Natural killer cell (primary cell): Measurements from ENCODE around the gene LBHD2. TPM values are rescaled to one million over a fixed set of nuclear protein-coding genes. Genes with fewer than 3 reads are reported as not detected.

ENCODE experiments used
- ATAC-seq, 3 donors: fragments of 150-1000 bp in 2 of 3; fragments of 200-7000 bp in 1 of 3; cut with Tn5 transposase; 1 replicate in 1 of 3; 2 replicates in 2 of 3; pipeline ENCODE4 v1.10.0; 2021; ENCODE audit warnings: mild to moderate bottlenecking in 2 of 3, moderate library complexity in 2 of 3
- DNase-seq, 2 donors: peaks; one replicate each; pipeline versions ENCODE4 v3.0.0 to v3.0.0-alpha.2; 2013 to 2021; ENCODE audit warnings: mixed read lengths in 1 of 2
- H3K27ac ChIP-seq: one replicate; pipeline ENCODE4 v1.5.1; 2013; ENCODE audit warnings: mild to moderate bottlenecking, low read length
- H3K27me3 ChIP-seq: one replicate; pipeline ENCODE4 v1.6.1; 2013; ENCODE audit warnings: low read length; ENCODE audit not compliant: control insufficient read depth, insufficient read depth
- H3K36me3 ChIP-seq: one replicate; pipeline ENCODE4 v1.6.1; 2013; ENCODE audit warnings: low read length; ENCODE audit not compliant: control insufficient read depth, insufficient read depth
- H3K4me1 ChIP-seq: one replicate; pipeline ENCODE4 v1.6.1; 2013; ENCODE audit warnings: low read length; ENCODE audit not compliant: control insufficient read depth, insufficient read depth
- H3K4me3 ChIP-seq: one replicate; pipeline ENCODE4 v1.5.1; 2013; ENCODE audit warnings: low read length
- H3K9me3 ChIP-seq: one replicate; pipeline ENCODE4 v1.6.1; 2013; ENCODE audit warnings: low read length; ENCODE audit not compliant: control insufficient read depth, insufficient read depth
- H3K27ac Mint-ChIP-seq, 2 donors: one replicate each; pipeline ENCODE4 v1.8.0; 2022; ENCODE audit warnings: mild to moderate bottlenecking in 2 of 2, mixed read lengths in 2 of 2, moderate library complexity in 1 of 2
- H3K27me3 Mint-ChIP-seq, 2 donors: one replicate each; pipeline ENCODE4 v1.8.0; 2022; ENCODE audit warnings: low read depth in 2 of 2, mixed read lengths in 2 of 2
- H3K36me3 Mint-ChIP-seq: one replicate; pipeline ENCODE4 v1.8.0; 2022; ENCODE audit warnings: mixed read lengths
- H3K4me1 Mint-ChIP-seq, 2 donors: one replicate each; pipeline ENCODE4 v1.8.0; 2022; ENCODE audit warnings: mixed read lengths in 2 of 2
- H3K4me3 Mint-ChIP-seq: one replicate; pipeline ENCODE4 v1.8.0; 2022; ENCODE audit warnings: mild to moderate bottlenecking, moderate library complexity, mixed read lengths
- H3K9me3 Mint-ChIP-seq, 2 donors: one replicate each; pipeline ENCODE4 v1.8.0; 2022; ENCODE audit warnings: mixed read lengths in 2 of 2
- CTCF ChIP-seq: fragments of 200-600 bp; IDR thresholded peaks from one replicate; pipeline ENCODE4 v1.8.0; 2022; ENCODE audit warnings: antibody characterized with exemption
- WGBS: methylation state at CpG from one replicate; pipeline ENCODE4 v1.1.7; 2013; ENCODE audit warnings: missing lambda C conversion rate; ENCODE audit not compliant: insufficient coverage; 5-methylcytosine and 5-hydroxymethylcytosine counted together
- intact Hi-C: fragments of 100-400 bp; cut with micrococcal nuclease; formaldehyde crosslinking; loops from one replicate; pipeline ENCODE4 v1.14.2; 2022
- total RNA-seq, 4 donors: library from RNA; stranded (reverse); fragments of 120-200 nt in 1 of 4; gene quantifications; one replicate each; pipeline versions ENCODE4 v1.2.3 to v1.2.4, GENCODE V29; 2013 to 2022

LBHD2 gene
- total RNA-seq, 3 donors from 2014 or later (not counting 1 experiment from before 2014, with no cell fraction given): not detected

- H3K4me1 ChIP-seq: peaks cover 19% of the 10 kb centered on the region
Measured at GRCh38 chr14:103111232-103111868, 27.3 kb downstream of the LBHD2 start.

GRCh38 chr14:103112400-103113243, 28.6 kb downstream of the LBHD2 start:
- H3K9me3 Mint-ChIP-seq: no peaks in the 10 kb centered on the region
- H3K27me3 ChIP-seq: no peaks in the 10 kb centered on the region
- ATAC-seq: no peak

More at GRCh38 chr14:103111232-103111868, 27.3 kb downstream of the LBHD2 start:
- no peaks in the 10 kb centered on the region for H3K9me3 ChIP-seq
- no peak overlapping the region for H3K27ac ChIP-seq
- ATAC-seq: peak in 1 of 3 donors; percentile 41
- Mint-ChIP-seq H3K36me3 (no peaks in the 10 kb centered on the region), H3K4me3 (no peak overlapping the region), H3K4me1 (peaks cover 5 to 6% of the 10 kb centered on the region in 2 donors), H3K27me3 (no peaks in the 10 kb centered on the region), H3K9me3 (no peaks in the 10 kb centered on the region), H3K27ac (no peak overlapping the region)
- DNase-seq: no peak
- intact Hi-C loops: no loop called here
- H3K36me3 ChIP-seq: no peaks in the 10 kb centered on the region
- 77% methylated on average over 6 of the region's 6 CpGs for WGBS
- no peaks in the 10 kb centered on the region for H3K27me3 ChIP-seq
- no peak overlapping the region for H3K4me3 ChIP-seq
- TF ChIP-seq CTCF: no peak

GRCh38 chr14:103113303-103113702, 29.3 kb downstream of the LBHD2 start:
- no peak for TF ChIP-seq CTCF
- peaks cover 22% of the 10 kb centered on the region for H3K4me1 ChIP-seq

More at GRCh38 chr14:103112400-103113243, 28.6 kb downstream of the LBHD2 start:
- H3K4me1 Mint-ChIP-seq: peaks cover 5 to 6% of the 10 kb centered on the region in 2 donors
- Histone ChIP-seq H3K4me1 (peaks cover 19% of the 10 kb centered on the region), H3K9me3 (no peaks in the 10 kb centered on the region), H3K27ac (no peak overlapping the region), H3K4me3 (no peak overlapping the region), H3K36me3 (no peaks in the 10 kb centered on the region)
- H3K27me3 Mint-ChIP-seq: no peaks in the 10 kb centered on the region
- intact Hi-C loops: no loop called here
- no peak overlapping the region for H3K27ac Mint-ChIP-seq
- no peak for DNase-seq
- no peaks in the 10 kb centered on the region for H3K36me3 Mint-ChIP-seq
- no peak overlapping the region for H3K4me3 Mint-ChIP-seq
- 38% methylated on average over 11 of the region's 11 CpGs for WGBS
- no peak for TF ChIP-seq CTCF

More at GRCh38 chr14:103113303-103113702, 29.3 kb downstream of the LBHD2 start:
- Mint-ChIP-seq H3K4me1 (peaks cover 5 to 6% of the 10 kb centered on the region in 2 donors), H3K27me3 (no peaks in the 10 kb centered on the region), H3K9me3 (no peaks in the 10 kb centered on the region), H3K36me3 (no peaks in the 10 kb centered on the region), H3K27ac (no peak overlapping the region), H3K4me3 (no peak overlapping the region)
- Histone ChIP-seq H3K36me3 (no peaks in the 10 kb centered on the region), H3K9me3 (no peaks in the 10 kb centered on the region), H3K4me3 (no peak overlapping the region), H3K27me3 (no peaks in the 10 kb centered on the region), H3K27ac (no peak overlapping the region)
- DNase-seq (no peak), ATAC-seq (no peak)
- 63% methylated on average over 5 of the region's 5 CpGs for WGBS
- intact Hi-C loops: no loop called here
